Gastrocnemius medialis (tissue), 4 donors: ENCODE data around the gene GAS6. TPM values are rescaled to one million over a fixed set of nuclear protein-coding genes. Genes with fewer than 3 reads are reported as not detected.
"Not testable (repeated sequence)": the region's sequence is repeated elsewhere in the genome, so short reads cannot be mapped to it uniquely, and the experiment has no call there.

Source experiments
- ATAC-seq, 2 donors: fragments of 150-250 bp; one replicate each; pipeline ENCODE4 v1.9.1; 2016
- DNase-seq, 2 donors: peaks; one replicate each; pipeline ENCODE4 v3.0.0-alpha.2; 2019
- H3K27ac ChIP-seq, 4 donors: fragments of 200-600 bp; sonication (generic); 1 replicate in 1 of 4; 2 replicates in 3 of 4; pipeline ENCODE4 v1.5.1; 2016 to 2018; ENCODE audit warnings: mild to moderate bottlenecking in 2 of 4, moderate library complexity in 1 of 4
- H3K27me3 ChIP-seq, 3 donors: fragments of 200-600 bp; sonication (generic) in 2 of 3; 1 replicate in 1 of 3; 2 replicates in 2 of 3; pipeline versions ENCODE4 v1.5.1 to v1.6.0; 2016 to 2019; ENCODE audit warnings: mild to moderate bottlenecking in 1 of 3, moderate library complexity in 1 of 3
- H3K36me3 ChIP-seq, 2 donors: fragments of 200-600 bp; sonication (generic) in 1 of 2; one replicate each; pipeline ENCODE4 v1.5.1; 2017 to 2018
- H3K4me1 ChIP-seq, 2 donors: fragments of 200-600 bp; sonication (generic) in 1 of 2; one replicate each; pipeline ENCODE4 v1.5.1; 2016 to 2017; ENCODE audit warnings: mild to moderate bottlenecking in 2 of 2
- H3K4me3 ChIP-seq, 4 donors: fragments of 200-600 bp; sonication (generic) in 3 of 4; 1 replicate in 1 of 4; 2 replicates in 3 of 4; pipeline ENCODE4 v1.5.1; 2016 to 2019; ENCODE audit warnings: mild to moderate bottlenecking in 2 of 4
- H3K9me3 ChIP-seq, 3 donors: fragments of 200-600 bp; sonication (generic) in 2 of 3; 1 replicate in 1 of 3; 2 replicates in 2 of 3; pipeline ENCODE4 v1.5.1; 2016 to 2019
- POLR2A ChIP-seq, 2 donors: fragments of 450-650 bp; IDR thresholded peaks; one replicate each; pipeline ENCODE4 v1.6.1; 2017; ENCODE audit warnings: antibody characterized with exemption in 2 of 2, mild to moderate bottlenecking in 2 of 2, moderate library complexity in 2 of 2
- in situ Hi-C, 4 donors: fragments of 200-750 bp; cut with MboI; loops; one replicate each; pipeline versions ENCODE4 v1.15.0 to v1.8.0; 2017; ENCODE audit warnings: low sequenced_read_pairs in 4 of 4
- intact Hi-C: fragments of 100-400 bp; cut with DNase I; formaldehyde crosslinking; loops from one replicate; pipeline ENCODE4 v1.15.1; 2023; ENCODE audit warnings: low total_unique reads
- total RNA-seq, 4 donors: library from RNA; depleted of rRNA; stranded (reverse); fragments of >200 nt; gene quantifications; one replicate each; pipeline versions ENCODE4 v1.1.0 to v1.2.3, GENCODE V29; 2016
- TF ChIP-seq, protein P1 (sequence below), 5 experiments: fragments of 450-650 bp in 3 of 5; fragments of 200-600 bp in 2 of 5; sonication (generic) in 2 of 5; IDR thresholded peaks in 4 of 5; conservative IDR thresholded peaks in 1 of 5; 1 replicate in 4 of 5; 2 replicates in 1 of 5; pipeline ENCODE4 v1.5.1; 2016 to 2019; ENCODE audit warnings: antibody characterized with exemption in 5 of 5, mild to moderate bottlenecking in 3 of 5, moderate library complexity in 3 of 5

GAS6 gene
- total RNA-seq, 4 donors from 2014 or later: 68.6 to 122 (median 86.3) TPM

DNA sequence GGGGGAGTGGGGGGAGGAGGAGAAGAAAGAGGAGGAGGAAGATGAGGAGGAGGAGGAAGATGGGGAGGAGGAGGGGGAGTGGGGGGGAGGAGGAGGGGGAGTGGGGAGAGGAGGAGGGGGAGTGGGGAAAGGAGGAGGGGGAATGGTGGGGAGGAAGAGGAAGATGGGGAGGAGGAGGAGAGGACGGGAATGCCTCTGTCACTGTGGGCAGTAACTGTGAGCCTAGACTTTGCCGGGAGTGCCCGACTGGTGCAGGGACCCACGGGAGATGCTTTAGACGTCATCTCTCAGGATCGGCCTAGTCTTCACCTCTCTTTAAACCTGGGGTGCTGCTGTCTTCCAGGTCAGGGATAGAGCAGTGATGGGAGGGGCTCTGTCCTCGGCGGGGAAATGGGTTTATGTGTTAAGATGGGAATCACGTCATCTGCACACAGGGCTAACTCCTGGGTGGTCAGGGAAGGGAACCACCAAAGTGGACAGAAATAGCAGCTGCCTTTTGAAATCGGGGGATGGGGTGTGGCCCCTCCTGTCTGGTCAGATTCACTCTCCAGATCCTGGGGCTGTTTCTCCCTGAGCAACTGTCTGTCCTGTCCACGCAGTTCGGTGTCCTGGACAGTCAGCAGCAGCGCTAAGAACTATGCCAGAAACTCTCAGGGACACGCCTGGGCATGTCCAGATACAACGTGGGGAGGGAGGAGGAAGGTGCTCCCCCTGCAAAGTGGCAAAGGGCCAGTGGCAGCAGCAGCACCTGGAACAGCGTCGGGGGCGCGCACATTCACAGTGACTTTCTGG, 26.9 kb downstream of the GAS6 start:
- Histone ChIP-seq H3K9me3 (no peaks in the 10 kb centered on the region), H3K27ac (peak overlapping the region; percentile 94 to 98 (median 96)), H3K4me1 (peaks cover 41 to 42% of the 10 kb centered on the region in 2 donors), H3K4me3 (peak overlapping the region in 3 of 4 donors; percentile 2 to 37 (median 6)), H3K27me3 (no peaks in the 10 kb centered on the region), H3K36me3 (peaks cover 0 to 32% of the 10 kb centered on the region in 2 donors)
- intact Hi-C loops: loop anchor here (1.0 to 10.0 kb wide), 4 partner anchors 16 to 298 kb away; partner anchors contain the start of gene RASA3
- TF ChIP-seq, protein P1, sequence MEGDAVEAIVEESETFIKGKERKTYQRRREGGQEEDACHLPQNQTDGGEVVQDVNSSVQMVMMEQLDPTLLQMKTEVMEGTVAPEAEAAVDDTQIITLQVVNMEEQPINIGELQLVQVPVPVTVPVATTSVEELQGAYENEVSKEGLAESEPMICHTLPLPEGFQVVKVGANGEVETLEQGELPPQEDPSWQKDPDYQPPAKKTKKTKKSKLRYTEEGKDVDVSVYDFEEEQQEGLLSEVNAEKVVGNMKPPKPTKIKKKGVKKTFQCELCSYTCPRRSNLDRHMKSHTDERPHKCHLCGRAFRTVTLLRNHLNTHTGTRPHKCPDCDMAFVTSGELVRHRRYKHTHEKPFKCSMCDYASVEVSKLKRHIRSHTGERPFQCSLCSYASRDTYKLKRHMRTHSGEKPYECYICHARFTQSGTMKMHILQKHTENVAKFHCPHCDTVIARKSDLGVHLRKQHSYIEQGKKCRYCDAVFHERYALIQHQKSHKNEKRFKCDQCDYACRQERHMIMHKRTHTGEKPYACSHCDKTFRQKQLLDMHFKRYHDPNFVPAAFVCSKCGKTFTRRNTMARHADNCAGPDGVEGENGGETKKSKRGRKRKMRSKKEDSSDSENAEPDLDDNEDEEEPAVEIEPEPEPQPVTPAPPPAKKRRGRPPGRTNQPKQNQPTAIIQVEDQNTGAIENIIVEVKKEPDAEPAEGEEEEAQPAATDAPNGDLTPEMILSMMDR (IDR thresholded peaks at IDR 0.05 in 4 of 5, conservative IDR thresholded peaks at IDR 0.05 in 1 of 5): no peak
- TF ChIP-seq POLR2A (IDR thresholded peaks at IDR 0.05): peak in 1 of 2 donors; percentile 56
- in situ Hi-C loops: no loop called here
- DNase-seq (peak; percentile 74 to 89), ATAC-seq (peak; percentile 84 to 90)

DNA sequence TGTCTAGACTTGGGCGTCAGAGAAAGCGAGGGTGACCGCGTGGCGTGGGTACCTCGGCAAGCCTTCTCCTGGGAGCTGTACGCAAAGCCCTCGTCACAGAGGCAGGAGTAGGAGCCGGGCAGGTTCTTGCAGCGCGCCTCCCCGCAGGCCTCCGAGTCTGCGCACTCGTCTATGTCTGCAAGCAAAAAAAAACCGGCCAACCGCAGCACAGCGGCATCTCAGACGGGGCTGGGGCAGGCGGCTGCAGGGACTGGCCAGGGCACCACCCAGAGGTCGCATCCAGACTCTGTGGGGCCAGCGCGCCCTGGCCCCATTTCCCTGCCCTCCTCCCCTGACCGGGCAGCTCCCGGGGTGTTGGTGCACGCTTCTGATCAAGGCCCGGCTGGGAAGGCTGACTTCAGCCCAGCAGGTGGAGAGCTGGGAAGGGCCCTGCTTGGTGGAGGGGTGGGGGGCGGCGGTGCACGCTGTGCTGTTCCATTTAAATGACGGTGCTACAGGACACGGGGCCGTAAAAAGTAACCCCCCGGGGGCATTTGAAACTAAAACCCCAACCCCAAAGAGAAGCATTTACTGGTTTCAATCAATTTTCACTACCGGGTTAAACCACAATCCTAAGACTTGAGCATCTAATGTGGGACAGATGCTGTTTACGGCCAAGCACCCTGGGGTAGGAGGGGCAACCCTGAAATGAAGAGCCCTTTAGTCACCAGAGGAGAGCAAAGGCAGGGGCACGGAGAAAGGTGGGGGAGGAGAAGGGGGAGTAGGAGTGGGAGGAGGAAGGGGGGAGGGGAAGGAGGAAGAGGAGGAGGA, 28.2 kb downstream of the GAS6 start:
- intact Hi-C loops (loop anchor here (5.0 to 10.0 kb wide), 2 partner anchors 92 to 299 kb away; partner anchors contain the start of gene RASA3), in situ Hi-C loops (no loop called here)
- Histone ChIP-seq H3K4me3 (no peak overlapping the region), H3K9me3 (no peaks in the 10 kb centered on the region), H3K27me3 (no peaks in the 10 kb centered on the region), H3K36me3 (peaks cover 0 to 32% of the 10 kb centered on the region in 2 donors), H3K4me1 (peaks cover 38% of the 10 kb centered on the region in 2 donors), H3K27ac (peak overlapping the region in 2 of 4 donors; percentile 28 to 52)
- TF ChIP-seq POLR2A (IDR thresholded peaks at IDR 0.05): no peak
- TF ChIP-seq, protein P1 (IDR thresholded peaks at IDR 0.05 in 4 of 5, conservative IDR thresholded peaks at IDR 0.05 in 1 of 5): no peak
- ATAC-seq (no peak), DNase-seq (no peak)

DNA sequence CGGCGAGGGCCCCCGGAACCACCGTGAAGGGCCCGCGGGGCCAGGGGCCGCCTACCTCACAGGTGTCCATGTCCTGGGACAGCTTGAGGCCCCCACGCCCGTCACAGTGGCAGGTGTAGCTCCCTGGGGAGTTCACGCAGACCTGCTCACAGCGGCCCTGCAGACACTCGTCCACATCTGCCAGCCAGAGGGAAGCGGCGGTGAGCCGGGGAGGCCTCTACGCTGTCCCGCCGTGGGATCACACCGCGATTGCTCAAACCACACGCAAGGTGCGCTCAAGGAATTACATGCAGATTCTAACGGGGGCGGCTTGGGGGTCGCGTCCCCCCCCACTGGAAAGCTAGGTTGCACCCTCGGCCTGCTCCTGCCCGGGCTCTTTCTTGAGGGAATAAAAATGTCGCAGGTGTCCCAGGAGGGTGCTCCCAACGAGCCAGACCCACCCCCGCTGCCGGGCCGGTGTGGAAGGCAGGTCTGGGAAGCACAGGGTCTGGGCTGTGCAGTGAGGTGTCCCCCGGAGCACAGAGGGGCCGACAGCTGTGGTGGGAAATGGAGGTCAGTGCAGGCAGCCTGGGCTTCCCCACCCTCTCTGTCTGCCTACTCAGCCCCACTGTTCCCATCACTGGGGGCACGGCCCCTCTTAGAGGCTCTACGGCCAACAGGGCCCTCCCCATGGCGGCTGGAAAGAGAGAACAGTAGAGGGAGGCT, 29.2 kb downstream of the GAS6 start:
- DNase-seq (no peak), ATAC-seq (no peak)
- Histone ChIP-seq H3K9me3 (no peaks in the 10 kb centered on the region), H3K4me1 (peaks cover 28% of the 10 kb centered on the region in 2 donors), H3K4me3 (no peak overlapping the region), H3K27me3 (no peaks in the 10 kb centered on the region), H3K27ac (no peak overlapping the region), H3K36me3 (peaks cover 0 to 32% of the 10 kb centered on the region in 2 donors)
- no peak for TF ChIP-seq POLR2A (IDR thresholded peaks at IDR 0.05)
- TF ChIP-seq, protein P1 (IDR thresholded peaks at IDR 0.05 in 4 of 5, conservative IDR thresholded peaks at IDR 0.05 in 1 of 5): no peak
- in situ Hi-C loops: no loop called here
- intact Hi-C loops: loop anchor here (5.0 to 10.0 kb wide), 2 partner anchors 93 to 300 kb away; partner anchors contain the start of gene RASA3

DNA sequence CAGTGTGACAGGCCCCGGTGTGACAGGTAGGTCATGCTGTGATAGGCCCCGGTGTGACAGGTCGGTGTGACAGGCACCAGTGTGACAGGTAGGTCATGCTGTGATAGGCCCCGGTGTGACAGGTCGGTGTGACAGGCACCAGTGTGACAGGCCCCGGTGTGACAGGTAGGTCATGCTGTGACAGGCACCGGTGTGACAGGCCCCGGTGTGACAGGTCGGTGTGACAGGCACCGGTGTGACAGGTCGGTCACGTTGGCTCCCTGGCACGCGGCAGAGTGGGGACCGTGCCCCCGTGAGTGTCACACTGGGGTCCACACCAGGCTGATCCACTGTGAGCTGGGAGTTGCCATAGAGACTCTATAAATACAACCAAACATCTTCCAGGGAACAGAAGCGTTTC, 29.9 kb downstream of the GAS6 start:
- H3K36me3 ChIP-seq: peaks cover 0 to 32% of the 10 kb centered on the region in 2 donors
- intact Hi-C loops: loop anchor here (10.0 kb wide), 1 partner anchor 301 kb away; the partner anchor contains the start of gene RASA3
- H3K4me3 ChIP-seq, H3K27ac ChIP-seq, in situ Hi-C loops, H3K27me3 ChIP-seq, ATAC-seq, DNase-seq, H3K9me3 ChIP-seq: not testable (repeated sequence)
- H3K4me1 ChIP-seq: peaks cover 22% of the 10 kb centered on the region in 2 donors
